HG02885 (cell line): ENCODE measurements around the gene FGGY.

Experiments used
- ATAC-seq: cut with Tn5 transposase; IDR thresholded peaks from one replicate; pipeline ENCODE4 v1.9.1; 2021; ENCODE audit warnings: mild to moderate bottlenecking; ENCODE audit not compliant: unreplicated experiment, poor library complexity

FGGY gene

DNA sequence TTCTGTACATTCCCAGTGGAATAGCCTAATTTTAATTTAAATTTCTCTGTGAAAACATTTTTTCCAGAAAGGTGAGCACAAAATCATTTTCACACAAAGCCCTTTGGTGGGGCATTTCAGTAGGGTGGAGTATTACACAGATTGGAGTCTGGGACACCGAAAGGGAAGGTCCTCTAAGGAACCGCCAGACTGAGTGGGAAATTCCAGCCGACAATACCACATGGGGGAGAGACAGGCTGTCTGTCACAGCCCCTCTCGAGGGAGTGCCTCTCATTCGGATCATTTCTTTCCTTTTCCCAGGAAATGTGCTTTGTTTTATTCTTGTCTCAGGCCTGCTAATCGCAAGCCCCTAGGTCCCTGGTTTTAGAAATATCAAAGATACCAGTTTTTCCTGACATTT, 367.3 kb downstream of the FGGY start:
- ATAC-seq: no peak

DNA sequence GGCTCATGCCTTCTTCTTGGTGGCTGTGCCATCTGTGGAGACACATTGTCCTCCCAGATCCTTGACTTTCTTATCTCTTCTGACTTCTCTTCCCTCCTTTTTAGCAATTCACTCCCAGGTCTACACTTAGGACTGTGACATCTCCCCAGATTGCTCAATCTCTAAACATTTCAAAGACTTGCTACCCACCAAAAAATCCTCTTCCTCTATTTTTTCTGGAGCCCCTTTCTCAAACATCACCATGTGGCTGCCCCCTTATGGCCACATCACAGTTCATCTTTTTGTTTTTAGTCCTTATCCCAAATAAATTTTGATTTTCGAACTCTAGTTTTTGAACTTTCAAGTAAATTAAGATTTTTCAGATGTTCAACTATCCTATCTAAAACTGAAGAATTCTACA, 369.2 kb downstream of the FGGY start:
- no peak for ATAC-seq

DNA sequence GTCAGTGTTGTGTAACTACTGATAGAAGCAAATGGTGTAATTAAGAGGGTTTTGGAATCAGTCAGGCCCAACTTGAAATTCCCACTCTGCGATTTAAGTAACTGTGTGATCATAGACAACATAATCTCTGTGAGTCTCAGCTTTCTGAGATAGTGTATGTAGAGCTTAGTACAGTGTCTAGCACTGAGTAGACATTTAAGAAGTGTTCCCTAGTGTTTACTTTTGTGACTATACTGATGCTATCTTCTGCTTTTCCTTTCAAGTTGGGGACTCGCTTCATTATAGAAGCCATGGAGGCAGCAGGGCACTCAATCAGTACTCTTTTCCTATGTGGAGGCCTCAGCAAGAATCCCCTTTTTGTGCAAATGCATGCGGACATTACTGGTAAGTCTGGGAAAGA, 370.1 kb downstream of the FGGY start:
- ATAC-seq: no peak

DNA sequence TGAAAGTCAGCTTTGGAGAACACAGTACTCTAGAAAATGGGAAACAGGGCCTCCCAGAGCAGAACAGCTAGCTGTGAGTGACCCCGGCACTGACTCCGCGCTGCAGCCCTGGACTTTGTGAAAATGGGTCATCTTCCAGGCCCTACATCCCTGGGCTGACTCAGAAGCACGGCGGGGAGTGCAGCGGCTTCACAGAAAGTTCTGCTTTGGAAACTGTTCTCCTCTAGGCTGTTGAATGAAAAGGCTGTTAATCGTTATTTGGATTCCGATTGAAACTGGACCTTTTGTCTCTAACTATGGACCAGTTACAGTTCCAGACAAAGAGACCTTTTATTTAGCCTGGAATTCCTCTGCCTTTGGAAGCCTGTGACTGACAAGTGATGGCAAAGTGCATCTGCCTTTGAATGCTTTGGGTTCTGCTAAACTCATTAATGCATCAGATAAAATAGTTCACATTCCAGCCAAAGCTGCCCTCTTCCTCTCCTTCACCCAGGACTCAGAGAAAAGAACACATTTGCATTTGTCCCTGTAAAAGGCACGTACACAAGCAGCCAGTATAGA, 372.9 kb downstream of the FGGY start:
- ATAC-seq: no peak

DNA sequence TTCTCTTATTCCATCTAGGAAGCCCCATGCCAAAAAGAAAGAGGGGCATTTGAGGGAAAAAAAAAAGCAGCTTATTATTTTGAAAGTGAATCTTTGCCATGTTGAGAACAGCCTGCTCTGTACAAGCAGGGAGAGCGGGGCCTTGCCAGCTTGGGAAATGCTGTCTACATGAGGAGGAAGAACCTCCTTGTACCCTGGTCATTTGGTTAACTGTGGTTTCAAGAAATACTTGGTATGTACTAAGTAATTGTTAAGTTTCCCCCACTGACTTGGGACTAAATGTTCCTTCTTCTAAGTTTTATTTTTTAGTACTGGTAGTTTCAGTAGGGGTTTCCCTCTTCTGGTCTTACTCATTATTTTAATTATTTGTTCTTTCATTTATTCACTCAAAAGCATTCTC, 373.8 kb downstream of the FGGY start:
- ATAC-seq: no peak

DNA sequence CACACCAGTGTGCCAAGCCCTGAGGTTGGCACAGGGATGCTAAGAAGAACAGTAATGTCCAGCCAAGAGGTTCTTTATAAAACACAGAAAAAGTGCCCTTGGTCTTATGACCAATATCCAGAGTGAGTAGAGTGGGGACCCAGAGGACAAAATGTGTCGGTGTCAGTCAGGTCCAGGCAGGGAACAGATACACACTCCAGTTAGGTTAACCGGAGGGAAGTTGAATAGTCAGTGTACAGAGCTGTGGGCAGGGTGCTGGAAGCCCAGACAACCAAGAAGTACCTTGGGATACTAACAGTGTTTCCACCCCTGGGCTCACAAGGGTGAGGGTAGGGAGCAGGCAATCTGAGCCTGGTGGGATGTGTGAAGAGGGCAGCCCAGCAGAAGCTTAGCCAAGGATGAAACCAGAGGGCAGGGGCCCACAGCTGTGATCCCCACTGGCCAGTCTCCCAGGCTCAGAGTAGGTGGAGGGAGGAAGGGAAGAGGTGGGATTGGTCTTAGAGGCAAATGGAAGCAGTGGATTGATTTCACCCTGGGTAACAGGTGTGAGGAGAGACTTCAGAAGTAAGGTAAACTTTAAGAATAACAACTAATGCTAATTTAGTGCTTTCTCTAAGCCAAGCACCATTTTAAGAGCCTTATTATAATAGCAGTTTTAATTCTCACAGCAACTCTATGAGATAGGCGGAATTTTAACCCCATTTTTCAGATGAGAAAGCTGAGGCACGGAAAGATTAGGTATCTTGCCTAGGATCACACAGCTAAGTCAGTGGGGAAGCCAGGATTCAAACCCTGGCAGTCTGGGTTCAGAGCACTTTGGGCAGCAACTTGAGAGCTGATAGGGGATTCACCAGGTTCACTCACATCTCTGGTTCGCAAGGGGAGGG, 374.4 kb downstream of the FGGY start:
- ATAC-seq: no peak

DNA sequence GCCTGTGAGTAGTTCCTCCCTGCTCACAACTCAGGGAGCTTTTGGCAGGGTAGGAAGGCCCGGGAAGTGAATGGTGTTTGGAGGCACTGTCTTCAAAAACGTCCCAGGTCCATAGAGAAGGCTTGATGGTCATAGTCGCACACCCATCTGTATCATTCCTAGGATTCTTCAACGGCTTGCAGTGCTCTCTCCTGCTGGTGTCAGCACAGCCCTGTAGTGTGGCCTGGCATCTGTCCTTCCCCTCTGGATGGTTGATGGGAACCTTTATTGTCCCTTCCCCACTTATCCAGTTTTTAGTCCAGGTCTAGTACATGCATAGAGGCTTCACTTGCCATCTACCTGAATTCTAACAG, 375.0 kb downstream of the FGGY start:
- no peak for ATAC-seq

DNA sequence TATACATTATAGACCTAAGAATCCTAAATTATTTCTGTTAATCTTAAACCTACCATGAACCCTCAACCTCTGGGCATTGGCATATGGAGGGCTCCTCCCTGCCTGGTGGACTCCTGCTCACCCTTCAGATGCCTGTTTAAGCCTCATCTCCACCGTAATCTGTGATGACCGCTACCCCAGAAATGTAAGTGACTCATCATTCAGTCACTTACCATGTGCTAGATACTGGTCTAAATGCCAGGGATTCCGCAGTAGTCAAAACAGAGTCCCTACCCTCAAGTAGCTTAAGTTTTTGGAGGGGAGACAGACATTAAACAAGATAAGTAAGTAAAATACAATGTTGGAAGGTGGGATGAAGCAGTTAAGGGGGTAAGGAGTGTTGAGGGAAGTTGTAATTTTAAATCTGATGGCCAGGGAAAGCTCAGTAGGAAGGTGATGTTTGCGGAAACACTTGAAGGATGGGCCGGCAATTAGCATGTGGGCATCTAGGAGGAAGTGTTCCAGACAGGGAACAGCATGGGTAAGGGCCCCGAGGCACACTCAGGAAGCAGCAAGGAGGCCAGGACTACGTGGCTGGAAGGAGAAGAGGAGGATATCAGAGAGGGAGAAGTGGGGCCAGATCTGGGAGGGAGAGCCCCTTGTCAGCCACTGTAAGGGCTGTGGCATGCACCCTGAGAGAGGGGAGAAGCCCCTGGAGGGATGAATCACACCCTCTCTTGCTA, 376.1 kb downstream of the FGGY start:
- no peak for ATAC-seq

DNA sequence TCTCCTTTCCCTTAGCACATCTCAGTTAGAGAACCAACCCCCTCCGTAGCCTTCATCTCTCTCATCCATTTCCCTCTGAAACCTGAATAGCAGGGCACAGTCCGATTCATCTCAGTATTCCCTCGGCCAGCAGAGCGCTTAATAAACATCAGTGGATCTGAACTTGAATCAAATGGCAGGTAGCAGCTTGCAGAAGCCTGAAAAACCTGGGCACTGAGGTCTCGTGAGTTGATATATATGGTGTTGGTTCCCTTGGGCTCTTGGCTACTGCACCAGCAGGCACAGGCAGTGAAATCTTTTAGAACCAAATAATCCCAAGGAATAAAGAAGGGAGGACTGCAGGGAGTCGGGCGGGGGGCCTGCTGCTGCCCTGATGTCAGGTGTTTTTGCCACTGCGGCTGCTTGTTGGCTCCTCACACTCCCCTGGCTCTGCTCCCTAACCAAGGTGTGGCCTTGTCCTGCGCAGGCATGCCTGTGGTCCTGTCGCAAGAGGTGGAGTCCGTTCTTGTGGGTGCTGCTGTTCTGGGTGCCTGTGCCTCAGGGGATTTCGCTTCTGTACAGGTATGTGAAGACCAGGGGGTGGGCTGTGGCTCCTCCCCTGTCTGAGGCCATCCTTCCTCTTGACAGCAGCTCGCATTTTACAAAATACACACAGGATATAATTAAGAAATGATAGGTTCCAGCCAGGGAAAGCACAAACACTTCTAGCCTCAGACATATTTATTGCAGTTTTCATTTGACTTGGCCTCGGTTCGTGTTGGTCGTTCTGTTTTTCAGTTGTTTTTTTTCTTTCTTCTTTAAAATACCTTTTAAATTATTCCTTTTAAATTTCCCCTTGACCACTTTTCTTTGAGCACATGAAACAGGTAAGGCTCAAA, 376.9 kb downstream of the FGGY start:
- no peak for ATAC-seq

DNA sequence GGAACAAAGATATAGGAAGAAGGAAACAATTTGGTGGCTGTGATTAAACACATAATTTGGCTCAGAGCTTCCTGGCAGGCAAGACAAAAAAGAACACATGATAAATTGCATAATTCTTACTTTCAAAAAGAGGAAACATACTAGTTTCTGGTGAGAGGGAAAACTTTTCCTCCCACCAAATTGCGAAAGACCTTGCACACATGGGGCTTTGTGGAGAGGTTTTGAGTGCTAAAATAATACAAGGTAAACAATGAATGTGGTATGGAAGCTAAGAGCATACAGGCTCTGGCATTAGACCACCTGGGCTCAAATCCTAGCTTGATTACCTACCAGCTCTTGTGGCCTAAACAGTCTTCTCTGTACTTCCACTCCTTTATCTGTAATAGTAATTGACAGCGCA, 377.7 kb downstream of the FGGY start:
- ATAC-seq: no peak

DNA sequence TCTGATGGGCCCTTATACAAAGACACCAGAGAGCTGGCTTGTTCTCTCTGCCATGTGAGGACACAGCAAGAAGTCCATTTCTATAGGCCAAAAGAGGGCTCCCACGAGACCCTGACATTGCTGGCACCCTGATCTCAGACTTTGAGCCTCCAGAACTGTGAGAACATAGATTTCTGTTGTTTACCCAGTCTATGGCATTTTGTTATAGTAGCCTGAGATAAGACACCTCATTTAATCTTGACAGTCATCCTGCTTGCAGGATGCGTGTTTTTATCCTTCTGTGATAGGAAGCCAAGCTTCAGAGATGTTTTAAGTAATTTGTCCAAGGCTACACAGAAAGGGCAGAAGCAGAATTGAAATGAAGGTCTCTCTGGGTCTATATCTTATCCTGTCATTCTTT, 379.0 kb downstream of the FGGY start:
- no peak for ATAC-seq

DNA sequence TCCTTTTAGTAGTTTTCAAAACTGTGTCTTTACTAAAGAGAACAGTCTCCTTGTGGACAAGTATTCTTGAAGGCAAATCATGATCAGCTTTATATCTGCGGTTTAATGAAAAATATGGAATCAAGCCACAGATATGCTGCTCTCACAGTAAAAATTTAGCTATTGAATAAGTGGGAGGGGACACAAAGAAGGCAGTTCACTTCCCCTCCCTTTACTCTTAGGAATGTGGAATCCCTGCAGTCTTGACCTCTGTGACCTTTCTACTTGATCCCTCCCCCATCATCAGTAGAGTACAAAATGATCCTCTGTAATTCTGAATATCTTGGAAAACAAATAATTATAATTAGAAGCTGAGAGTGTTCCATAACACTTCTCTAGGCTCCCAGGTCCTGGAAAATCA, 381.1 kb downstream of the FGGY start:
- no peak for ATAC-seq

DNA sequence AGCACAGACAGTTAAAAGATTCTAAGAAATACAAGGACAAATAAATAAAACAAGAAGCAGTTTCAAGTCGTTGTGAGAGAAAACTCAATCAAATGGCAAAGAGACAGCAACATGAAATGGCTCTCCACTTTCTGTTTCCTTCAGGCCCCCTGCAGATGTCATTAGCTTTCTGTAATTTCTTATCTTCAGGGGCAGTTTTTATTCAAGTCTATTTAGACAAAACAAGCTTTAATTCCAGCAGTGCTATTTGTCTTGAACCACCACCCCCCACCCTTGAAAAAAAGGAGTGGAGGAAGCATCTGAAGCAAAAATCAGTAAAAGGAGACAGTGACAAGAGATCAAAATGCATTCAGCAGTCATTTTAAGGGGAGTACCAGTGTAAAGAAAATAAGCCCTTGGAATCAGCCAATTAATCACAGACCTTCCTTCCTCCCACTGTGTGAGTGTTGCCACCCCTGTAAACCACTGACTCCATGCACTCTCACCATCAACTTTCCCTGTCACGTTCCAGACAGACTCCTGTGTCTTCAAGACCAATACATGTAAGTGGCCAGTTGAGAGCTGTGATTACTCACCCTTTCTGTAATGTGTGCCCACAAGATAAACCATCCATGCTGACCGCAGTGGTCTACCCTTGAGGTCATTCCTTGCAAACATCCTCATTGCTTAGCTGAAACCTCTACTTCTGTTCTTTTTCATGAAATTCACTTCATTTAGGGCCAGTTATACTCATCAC, 381.8 kb downstream of the FGGY start:
- no peak for ATAC-seq

DNA sequence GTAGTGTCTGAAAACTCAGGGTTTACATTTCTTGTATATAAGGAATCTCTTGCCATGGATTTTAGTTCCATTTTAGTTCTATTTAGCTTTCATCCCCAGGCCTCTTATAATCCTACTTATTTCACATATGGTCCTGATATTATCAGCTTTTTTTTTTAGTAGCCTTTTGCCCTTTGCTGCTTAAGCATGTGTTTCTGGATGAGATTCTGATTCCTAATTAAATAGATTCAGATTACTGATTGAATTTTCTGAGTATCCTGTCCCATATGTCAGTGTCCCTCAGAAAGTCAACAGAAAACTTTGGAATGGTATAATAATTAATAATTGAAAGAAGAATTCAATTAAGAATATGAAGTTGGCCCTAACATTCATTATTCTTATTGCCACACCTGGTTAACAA, 383.1 kb downstream of the FGGY start:
- ATAC-seq: no peak

DNA sequence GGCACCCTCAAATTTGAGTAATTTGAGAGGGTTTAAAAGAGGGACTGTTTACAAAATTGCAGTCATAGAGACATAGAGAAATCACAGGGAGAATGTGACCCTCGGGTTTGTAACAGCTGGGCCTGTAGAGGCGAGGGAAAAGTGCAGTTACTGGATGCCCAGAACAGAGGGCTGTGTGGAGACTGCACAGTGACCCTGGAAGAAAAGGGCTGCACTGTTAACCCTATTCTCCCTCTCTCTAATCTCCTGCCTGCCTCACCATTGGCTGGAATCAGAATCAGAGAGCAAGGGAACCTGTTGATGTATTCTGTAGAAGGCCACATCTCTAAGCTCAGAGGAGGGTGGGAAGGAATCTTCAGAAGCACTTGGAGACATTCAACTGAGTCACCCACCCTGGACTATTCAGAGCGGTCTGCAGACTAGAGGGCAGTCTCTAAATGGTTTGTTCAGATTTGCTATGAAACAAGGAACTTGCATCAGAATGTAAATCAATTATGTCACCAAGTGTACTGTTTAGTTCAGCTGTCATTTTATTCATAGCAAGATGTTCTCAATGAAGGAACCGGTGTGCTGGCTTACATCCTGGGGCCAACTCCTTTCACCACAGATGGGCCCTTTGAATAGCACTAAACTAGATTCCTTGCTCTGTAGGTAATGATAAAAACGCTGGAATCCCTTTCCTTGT, 385.6 kb downstream of the FGGY start:
- no peak for ATAC-seq

DNA sequence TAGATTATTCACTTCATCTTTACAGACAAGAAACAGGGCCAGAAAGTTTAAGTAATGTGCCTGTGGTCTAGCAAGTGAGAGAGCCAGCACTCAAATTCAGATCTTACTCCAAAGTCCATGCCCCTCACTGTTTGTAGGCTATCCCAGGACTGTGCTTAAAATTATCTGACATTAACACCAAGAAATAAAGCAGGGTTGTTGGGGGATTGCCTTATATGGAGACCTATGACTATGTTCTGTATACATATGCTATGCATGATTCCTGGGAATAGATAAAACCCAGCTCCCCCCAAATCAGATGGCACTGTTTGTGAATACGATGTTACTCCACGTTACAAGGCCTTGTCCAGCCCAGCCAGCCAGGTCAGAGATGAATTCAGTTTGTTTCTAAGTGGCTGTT, 386.3 kb downstream of the FGGY start:
- no peak for ATAC-seq

DNA sequence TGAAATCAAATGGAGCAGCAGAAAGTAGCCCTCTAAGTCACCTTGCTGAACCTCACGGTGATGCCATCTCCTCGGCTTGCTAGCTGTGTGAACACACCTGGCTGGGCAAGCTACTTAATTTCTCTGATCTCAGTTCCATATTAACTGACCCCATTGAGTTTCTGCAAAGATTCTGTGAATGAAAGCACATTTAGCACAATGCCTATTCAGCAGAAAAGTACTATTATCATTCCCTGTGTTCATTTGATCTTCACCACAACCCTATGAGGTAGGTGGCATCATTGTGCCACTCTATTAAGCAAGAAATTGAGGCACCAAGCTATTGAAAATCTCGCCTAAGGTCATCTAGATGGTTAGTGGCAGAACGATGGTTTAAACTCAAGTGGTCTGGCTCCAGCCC, 387.8 kb downstream of the FGGY start:
- ATAC-seq: no peak

DNA sequence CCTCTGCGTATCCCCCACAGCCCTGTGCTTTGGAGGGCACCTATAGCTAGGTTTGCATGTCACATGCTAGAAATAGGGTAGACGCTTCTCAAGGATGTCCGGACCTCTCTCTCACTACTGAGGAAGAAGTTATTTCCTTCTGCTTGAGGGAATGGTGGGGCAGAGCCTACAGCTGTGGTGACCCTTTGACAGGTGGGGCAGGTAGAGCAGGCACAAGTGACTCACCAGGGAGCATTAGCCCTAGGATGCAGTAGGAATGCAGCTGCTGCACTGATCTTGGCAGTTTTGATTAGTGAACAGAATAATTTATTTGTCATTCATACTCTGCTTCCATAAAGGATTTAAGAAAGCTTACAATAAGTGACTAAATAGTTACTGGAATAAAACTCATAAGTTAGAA, 388.2 kb downstream of the FGGY start:
- ATAC-seq: no peak

DNA sequence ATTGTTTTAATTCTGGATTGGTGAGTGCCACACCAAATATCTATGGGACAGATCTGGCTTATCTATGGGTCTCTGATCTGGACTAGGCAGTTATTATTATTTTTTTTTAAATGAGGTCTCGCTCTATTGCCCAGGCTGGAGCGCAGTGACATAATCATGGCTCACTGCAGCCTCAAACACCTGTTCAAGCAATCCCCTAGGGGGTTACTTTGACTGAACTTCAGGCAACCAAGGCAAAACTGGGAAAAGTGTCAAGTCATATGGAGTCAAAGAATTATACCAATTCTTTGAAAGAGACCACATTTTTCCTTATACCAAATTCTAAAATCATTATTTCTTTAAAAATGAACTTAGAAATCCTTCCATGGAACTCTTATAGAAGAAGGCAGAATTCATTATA, 388.8 kb downstream of the FGGY start:
- ATAC-seq: no peak
